WI38 (cell line): Measurements from ENCODE around the gene NKIRAS2.

Experiments used
- H3K4me3 ChIP-seq: 2 replicates; pipeline ENCODE4 v1.5.1; 2011; ENCODE audit warnings: low read depth, mild to moderate bottlenecking, control low read depth, low read length
- TF ChIP-seq, protein P1 (sequence below): IDR thresholded peaks from 2 replicates; pipeline ENCODE4 v1.5.1; 2012; ENCODE audit warnings: low read depth, mild to moderate bottlenecking, control low read depth, low read length

The NKIRAS2 gene

DNA sequence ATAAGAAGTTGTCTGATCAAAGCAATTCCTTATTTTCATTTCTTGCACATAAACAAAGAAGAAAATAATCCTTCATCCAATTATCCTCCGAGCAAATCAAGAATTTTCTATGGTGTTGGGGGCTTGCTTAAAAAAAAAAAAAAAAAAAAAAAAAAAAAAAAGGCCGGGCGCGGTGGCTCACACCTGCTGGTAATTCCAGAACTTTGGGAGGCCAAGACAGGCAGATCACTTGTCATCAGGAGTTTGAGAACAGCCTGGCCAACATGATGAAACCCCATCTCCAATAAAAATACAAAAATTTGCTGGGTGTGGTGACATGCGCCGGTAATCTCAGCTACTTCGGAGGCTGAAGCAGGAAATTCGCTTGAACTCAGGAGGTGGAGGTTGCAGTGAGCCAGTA, 34.0 kb upstream of the NKIRAS2 start:
- no peak overlapping the region for H3K4me3 ChIP-seq
- TF ChIP-seq, protein P1, sequence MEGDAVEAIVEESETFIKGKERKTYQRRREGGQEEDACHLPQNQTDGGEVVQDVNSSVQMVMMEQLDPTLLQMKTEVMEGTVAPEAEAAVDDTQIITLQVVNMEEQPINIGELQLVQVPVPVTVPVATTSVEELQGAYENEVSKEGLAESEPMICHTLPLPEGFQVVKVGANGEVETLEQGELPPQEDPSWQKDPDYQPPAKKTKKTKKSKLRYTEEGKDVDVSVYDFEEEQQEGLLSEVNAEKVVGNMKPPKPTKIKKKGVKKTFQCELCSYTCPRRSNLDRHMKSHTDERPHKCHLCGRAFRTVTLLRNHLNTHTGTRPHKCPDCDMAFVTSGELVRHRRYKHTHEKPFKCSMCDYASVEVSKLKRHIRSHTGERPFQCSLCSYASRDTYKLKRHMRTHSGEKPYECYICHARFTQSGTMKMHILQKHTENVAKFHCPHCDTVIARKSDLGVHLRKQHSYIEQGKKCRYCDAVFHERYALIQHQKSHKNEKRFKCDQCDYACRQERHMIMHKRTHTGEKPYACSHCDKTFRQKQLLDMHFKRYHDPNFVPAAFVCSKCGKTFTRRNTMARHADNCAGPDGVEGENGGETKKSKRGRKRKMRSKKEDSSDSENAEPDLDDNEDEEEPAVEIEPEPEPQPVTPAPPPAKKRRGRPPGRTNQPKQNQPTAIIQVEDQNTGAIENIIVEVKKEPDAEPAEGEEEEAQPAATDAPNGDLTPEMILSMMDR, result no peak

DNA sequence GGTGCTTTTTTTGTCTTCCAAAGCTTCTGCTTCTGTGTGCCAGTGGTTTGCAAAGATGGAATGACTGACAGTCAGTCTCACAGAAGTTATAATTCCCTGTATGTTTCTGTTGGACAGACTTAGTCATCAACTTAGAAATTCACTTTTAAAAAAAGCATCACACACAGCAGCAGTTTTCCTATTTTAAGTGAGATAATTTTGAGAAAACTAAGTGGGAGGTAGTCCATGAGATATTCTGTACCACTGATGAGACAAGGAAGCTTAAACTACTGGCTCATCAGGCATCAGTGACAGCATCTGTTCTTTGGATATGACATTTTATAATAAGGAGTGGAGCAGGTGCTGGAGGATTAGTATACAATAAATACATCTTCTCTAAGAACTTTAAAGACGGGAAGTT, 33.3 kb upstream of the NKIRAS2 start:
- no peak overlapping the region for H3K4me3 ChIP-seq
- TF ChIP-seq, protein P1, result no peak

DNA sequence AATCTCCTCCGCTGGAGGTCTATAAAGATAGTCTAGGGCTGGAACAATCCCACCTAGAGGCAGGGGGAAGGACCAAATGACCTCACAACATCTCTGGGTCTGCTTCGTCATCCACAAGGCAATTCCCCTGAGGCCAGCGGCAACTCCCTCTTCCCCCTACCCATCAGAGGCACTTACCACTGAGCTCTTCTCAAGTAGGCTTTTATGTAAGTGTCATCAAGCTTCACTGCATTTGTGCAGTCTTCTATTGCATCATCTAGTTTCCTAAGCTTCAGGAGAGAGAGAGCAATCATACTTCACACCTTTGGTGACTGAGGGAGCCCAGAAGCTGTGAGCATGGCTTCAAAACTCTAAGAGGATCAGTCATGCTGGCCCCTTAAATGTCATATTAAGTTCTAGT, 32.2 kb upstream of the NKIRAS2 start:
- H3K4me3 ChIP-seq, result no peak overlapping the region
- TF ChIP-seq, protein P1, result no peak

DNA sequence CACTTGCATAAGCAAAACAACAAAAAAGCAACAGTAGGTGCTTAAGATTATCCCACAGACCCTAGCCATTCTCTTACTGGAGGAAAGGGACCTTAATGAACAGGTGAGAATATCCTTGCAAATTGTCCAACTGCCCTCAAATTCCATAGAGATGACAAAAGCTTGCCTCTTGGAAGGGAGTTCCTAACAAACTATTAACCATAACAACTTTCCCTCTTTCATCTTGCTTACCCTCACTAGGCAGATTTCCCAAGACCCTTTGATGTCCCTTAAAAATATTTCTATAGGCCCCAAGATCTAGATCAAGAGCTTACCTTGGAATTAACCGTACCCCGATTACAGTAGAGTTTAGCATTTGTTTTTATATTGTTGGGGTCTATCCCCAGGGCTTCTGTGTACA, 31.5 kb upstream of the NKIRAS2 start:
- H3K4me3 ChIP-seq, result no peak overlapping the region
- TF ChIP-seq, protein P1, result no peak

DNA sequence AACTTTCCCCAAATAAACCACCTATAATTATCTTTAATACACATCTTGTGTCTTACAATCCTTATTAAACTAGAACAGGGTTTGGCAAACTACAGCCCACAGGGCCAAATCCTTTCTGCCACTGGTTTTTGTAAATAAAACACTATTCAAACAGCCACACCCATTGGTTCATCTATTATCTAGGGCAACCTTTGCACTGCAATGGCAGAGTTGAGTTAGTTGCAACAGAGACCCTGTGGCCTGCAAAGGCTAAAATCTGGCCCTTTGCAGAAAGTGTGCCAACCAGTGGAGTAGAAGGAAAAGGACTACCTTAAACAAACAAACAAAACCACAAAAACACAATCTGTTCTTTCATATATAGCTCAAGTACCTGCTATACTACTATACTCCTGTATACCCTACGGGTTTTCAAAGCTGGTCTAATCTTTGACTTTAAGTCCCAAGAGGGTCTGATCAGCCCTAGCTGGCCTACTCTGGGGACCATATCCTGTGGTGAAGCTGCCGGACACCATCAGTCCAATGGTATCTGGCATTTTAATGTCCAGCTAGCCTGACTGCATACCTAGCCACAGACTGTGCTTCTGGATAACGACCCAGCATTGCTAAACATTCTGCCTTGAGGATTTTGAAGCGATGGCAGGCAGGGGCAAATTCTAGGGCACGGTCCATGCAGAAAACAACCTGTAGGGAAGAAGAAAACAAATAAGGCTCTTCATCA, 30.0 kb upstream of the NKIRAS2 start:
- TF ChIP-seq, protein P1, result no peak
- no peak overlapping the region for H3K4me3 ChIP-seq

DNA sequence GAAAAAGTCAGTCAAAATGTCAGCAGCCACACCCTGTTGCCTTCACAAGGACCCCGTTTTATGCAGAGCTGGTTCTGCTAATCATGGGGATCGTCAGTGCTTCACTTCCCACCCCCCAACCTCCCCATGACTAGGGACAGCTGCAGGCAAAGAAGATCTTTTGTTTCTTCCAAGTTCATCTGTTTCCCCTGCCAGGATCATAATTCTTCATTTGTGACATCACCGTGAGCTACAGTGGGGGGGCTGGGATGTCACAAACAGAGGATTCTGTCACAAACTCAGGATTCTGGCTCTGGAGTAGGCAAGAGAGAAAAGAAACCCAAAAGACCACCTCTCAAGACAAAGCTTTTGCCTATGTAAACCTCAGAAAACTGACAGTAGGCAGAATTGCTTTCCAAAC, 27.3 kb upstream of the NKIRAS2 start:
- TF ChIP-seq, protein P1, result no peak

DNA sequence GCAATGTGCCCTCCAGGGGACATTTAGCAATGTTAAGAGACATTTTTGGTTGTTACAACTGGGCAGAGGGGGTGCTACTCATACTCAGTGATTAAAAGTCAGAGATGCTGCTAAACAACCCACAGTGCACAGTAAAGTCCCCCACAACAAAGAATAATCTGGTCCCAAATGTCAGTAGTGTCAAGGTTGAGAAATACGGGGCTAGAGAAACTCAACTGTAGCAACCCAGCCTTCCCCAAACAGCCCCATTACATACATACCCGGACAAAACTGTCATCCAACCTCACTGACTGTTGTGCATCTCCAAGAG, 23.1 kb upstream of the NKIRAS2 start:
- TF ChIP-seq, protein P1, result no peak
- no peak overlapping the region for H3K4me3 ChIP-seq

More for the DNA sequence above, 27.3 kb upstream of the NKIRAS2 start:
- no peak overlapping the region for H3K4me3 ChIP-seq
